COLO668 (cell line): ENCODE data around the gene UFSP1.
A peak's percentile ranks its signal among the peaks of the same experiment; 100 is the strongest.

Experiments
- DNase-seq: peaks from one replicate; lab custom pipeline; 2025; ENCODE audit not compliant: unreplicated experiment; lab: John Stamatoyannopoulos, UW

The UFSP1 gene

DNA sequence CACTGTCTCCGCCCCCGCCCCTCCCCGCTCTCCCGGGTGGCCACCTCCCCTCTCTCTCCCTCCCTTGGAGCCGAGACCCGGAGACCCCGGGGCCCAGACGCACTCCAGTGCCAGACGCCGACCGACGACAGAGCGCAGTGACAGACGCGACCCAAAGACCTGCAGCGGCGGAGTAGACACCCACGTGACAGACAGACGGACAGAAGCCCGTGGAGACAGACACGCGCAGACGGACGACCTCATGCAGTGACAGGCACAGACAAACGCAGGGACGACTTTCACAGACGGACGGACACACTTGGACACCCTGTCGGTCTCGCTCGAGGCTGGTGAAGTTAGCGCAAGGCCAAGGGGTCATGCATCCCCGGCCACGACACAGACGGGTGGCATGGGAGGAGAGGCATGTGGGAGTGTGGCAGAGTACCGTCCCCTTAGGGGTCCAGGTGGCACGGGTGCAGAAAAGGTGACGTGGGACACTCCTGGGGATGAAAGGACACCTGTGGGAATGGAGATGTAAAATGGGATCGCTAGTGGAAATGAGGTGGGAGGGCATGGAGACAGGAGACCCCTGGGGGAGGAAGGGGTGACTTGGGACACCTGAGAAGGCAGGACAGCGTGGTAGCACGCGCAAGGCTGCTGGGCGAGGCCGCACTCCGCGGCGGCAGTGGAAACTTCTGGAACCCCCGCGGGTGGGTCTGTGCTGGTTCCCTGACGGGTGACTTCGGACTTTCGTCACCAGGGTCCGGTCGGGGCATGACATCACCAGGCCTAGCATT lies 6.6 kb upstream of the UFSP1 start:
- DNase-seq: no peak

DNA sequence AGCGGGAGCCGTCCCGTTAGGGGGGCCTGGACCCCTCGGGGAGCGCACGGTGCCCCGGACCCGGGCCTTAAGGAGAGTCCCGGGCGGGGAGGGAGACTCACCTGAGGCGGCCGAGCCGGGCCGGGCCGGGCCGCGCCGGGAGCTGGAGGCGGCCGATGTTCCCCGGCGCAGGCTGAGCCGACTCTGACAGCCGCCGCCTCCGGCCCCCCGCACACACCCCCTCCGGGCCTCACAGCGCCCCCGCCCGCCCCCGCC lies 6.1 kb upstream of the UFSP1 start, which contains the start of gene ACHE:
Gene ACHE (minus strand): TSS at position 188 of the 255 bp plus-strand sequence. CDS start 1,656 bp downstream, outside the sequence.
- DNase-seq: no peak

GRCh38 chr7:100894860-100895700 lies 5.6 kb upstream of the UFSP1 start:
- peak; percentile 18 for DNase-seq

DNA sequence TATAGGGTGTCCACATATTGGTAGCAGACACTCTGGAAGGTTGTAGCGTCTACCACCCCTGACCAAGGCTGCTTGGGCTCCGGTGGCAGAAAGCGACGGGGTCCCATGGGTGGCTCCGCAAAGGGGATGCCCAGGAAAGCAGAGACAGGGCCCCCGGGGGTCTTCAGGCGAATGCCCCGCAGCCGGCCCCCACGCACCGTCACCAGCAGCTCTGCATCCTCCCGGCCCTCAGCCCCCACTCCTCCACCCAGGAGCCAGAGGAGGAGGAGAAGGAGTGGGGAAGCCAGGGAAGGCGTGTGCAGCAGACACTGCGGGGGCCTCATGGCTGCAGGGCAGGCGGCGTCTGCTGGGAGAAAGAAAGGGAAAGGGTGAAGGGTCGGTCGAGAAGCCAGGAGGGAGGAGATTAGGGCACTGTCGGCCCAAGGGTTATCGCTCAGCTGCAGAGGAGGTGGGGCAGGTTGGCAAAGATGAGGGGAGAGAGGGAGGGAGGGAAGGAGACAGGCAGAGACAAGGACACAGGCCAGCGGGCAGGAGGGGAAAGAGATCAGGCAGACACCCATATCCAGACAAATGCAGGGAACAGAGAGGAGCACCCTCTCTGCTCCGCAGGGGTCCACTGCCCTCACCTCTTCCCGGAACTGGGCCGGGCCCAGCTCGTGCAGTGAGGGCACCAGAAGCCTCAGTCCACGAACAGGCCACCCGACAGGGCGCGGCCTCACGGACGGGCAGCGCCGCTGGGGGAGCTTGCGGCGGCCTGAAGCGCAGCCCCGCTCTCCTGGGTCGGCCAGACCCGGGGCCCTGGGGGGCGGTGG lies 4.6 kb upstream of the UFSP1 start:
- no peak for DNase-seq

DNA sequence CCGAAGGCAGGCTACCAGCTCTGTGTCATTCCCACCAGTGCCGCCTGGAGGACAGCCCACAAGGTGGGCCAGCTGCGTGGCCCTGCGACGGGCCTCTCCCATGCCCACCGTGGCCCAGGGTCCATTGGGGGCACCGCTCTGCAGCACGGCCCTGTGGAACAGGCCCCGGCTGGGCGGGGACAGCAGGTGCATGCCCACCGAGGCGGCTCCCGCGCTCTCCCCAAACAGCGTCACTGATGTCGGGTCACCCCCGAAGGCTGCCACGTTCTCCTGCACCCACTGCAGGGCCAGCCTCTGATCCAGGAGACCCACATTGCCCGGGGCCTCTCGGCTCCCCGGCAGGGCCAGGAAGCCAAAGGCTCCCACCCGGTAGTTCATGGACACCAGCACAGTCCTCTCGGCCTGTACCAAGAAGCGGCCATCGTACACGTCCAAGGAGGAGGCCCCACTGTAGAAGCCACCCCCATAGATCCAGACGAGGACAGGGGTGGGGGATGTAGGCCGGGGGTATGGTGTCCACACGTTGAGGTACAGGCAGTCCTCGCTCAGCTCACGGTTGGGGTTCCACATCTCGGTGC lies 3.9 kb upstream of the UFSP1 start:
- DNase-seq: no peak

DNA sequence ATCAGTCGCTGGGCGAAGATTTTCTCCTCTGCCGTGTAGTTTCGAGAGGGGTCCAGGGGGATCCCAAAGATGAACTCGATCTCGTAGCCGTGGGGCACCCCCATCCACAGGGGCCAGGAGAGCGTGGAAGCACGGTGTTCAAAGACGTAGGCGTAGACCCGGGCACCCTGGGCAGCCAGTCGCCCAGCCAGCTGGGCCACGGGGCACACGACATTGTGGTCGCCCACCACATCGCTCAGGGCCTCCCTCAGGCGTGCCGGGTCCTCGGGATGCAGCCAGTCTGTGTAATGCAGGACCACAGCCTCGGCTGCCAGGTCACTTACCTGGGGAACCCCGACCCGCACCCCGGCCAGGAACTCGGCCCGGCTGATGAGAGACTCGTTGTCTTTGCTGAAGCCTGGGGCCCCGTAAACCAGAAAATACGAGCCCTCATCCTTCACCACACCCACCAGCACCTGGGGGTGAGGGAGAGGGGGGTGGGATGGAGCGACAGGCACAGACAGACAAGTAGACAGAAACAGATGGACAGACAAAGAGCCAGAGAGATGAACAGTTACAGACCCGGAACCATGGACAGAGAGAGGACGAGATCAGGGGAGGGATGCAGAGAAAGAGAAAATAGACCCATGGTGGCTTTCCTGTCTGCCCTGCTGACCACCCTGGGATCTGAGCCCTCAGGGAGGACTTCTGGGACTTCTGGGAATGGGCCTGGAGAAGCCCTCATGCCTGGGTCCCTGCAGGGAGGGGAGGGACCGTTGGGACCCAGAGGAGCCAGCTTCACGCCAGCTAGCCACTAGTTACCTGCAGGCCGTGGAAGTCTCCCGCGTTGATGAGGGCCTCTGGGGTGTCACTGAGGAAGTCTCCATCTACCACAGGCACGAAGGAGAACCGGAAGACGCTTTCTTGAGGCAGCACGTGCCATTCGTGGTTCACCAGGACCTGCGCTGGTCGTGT lies 3.1 kb upstream of the UFSP1 start:
- DNase-seq: no peak

GRCh38 chr7:100891568-100892247 lies 2.2 kb upstream of the UFSP1 start:
- DNase-seq: no peak

- DNase-seq: no peak
Observed at GRCh38 chr7:100890653-100891567, 1.4 kb upstream of the UFSP1 start.

DNA sequence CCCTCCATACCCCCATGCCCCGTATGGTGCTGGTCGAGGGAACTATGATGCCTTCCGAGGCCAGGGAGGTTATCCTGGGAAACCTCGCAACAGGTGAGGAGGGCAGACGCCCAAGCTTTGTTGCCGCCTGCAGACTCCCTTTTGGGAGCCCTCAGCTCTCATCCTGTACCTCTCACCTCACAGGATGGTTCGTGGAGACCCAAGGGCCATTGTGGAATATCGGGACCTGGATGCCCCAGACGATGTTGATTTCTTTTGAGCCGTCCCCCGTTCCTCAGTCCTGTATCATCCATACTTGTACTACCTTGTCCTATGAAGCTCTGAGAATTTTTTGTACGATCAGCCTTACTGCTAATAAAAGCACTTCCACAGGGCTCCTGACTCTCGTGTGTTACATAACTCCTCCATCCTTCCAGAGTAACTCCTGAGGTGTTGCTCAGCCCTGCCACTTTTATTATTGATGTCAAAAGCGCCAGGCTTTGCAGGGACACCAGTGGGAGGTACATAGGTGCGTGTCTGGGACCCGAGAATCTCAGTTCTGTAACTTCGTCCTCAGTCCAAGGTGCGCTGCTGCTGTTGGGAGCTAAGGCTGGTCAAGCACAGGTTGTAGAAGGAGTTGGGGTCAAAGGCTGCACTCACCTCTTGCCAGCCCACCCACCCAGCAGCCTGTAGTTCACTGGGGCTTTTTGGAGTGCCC lies 1.1 kb downstream of the UFSP1 start:
- DNase-seq: no peak

GRCh38 chr7:100887516-100888290 lies 1.8 kb downstream of the UFSP1 start:
- no peak for DNase-seq

- DNase-seq: no peak
Observed at GRCh38 chr7:100886936-100887515, 2.5 kb downstream of the UFSP1 start.

- no peak for DNase-seq
Observed at GRCh38 chr7:100886142-100886935, 3.2 kb downstream of the UFSP1 start.

DNA sequence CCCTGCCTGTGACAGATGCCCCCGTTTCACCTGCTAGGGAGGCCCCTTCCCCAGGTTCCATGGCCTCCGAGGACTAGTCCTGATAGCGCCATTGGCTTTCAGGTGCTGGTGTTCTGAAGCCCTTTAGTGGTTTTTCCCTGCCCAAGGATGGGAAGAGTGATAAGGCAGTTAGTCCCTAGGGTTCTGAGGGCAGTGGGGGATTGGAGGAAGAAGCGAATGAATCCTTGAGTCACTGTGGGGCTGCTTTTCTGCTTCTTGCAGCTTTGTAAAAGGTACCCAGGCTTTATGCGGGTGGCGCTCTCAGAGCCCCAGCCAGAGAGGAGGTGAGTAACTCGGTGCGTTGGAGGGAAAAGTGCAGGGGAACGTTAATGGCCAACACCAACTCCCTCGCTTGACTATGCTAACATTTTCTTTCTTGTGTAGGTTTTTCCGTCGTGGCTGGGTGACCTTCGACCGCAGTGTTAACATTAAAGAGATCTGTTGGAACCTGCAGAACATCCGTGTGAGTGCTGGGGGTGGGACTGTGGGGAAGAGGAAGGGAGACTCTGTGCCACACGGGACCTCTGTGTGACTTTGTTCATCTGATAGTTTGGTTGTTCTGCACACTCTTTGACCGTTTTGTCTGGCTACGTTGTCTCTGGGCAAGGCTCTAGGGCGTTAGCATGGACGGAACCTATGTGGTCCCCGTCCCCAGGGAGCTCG lies 3.9 kb downstream of the UFSP1 start:
- no peak for DNase-seq

- no peak for DNase-seq
Observed at GRCh38 chr7:100884736-100885439, 4.6 kb downstream of the UFSP1 start.
